GM18507 (cell line): ENCODE data around the gene RPL10.
A peak's percentile ranks its signal among the peaks of the same experiment; 100 is the strongest.

Source experiments
- DNase-seq: peaks from one replicate; pipeline ENCODE4 v3.0.0; 2011; ENCODE audit warnings: low read depth; ENCODE audit not compliant: insufficient read length; ENCODE audit errors: extremely low spot score
- FAIRE-seq: peaks from 2 replicates; lab custom pipeline; 2011; peaks lifted over from hg19 to GRCh38; lab: Jason Lieb, UNC

Gene RPL10

DNA sequence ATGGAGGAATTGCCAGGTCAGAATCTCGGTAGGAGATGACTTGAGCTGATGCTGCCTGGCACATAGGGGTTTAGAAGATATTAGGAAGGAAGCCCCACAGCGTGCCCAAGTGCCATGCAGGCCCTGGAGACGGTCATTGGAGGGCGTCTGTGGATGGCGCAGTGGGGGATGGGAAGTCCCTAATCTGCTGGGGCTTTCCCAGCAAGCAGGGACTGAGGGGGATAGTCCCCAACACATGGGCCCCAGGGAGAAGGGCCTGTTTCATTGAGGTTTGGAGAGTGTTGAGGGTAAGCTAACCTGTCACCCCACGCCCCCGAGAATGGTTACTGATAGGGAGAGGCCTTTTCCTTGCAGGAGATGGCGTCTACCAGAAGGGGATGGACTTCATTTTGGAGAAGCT, 21.0 kb downstream of the RPL10 start:
- no peak for DNase-seq
- no peak for FAIRE-seq

DNA sequence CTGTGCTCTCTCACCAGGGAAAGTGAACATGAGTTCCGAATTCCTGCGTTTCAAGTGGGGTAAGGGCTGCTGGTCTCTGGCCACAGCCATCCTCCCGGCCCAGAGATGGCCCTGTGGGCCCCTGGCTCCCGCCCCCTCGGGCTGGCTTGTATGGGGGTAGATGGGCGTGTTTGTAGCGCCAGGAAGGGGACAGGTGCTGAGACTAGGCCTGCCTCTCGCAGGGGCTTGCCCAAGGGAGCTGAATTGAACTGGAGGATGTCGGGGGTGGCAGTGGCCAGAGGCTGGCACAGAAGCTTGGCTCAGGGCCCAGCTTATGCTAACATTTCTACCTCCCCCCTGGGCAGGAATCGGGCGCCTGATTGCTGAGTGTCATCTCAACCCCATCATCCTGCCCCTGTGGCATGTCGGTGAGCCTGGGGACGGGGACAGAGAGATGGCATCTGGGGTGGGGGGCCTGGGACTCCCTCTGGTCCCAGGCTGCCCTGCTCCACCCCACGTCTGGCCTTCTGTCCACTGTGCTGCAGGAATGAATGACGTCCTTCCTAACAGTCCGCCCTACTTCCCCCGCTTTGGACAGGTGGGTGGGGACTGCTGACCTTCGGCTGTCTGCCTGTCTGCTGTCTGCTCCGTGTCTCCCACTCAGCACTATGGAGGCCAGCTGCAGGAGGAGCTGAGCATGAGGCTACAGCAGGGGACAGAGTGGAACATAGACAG, 21.7 kb downstream of the RPL10 start:
- DNase-seq, result no peak
- FAIRE-seq, result no peak

DNA sequence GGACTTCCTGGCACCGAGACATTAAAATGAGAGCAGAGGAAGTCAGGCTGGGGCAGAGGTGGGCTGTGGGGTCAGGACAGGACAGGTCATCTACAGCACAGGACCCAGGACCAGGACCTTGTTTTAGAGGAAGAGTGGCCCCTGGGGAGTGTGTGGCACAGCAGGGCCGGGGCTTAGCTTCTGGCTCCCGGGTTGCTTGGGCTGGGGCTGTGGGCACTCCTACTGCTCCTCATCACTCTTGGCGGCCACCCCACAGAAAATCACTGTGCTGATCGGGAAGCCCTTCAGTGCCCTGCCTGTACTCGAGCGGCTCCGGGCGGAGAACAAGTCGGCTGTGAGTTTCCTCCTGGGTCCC, 22.2 kb downstream of the RPL10 start:
- DNase-seq (no peak), FAIRE-seq (no peak)

DNA sequence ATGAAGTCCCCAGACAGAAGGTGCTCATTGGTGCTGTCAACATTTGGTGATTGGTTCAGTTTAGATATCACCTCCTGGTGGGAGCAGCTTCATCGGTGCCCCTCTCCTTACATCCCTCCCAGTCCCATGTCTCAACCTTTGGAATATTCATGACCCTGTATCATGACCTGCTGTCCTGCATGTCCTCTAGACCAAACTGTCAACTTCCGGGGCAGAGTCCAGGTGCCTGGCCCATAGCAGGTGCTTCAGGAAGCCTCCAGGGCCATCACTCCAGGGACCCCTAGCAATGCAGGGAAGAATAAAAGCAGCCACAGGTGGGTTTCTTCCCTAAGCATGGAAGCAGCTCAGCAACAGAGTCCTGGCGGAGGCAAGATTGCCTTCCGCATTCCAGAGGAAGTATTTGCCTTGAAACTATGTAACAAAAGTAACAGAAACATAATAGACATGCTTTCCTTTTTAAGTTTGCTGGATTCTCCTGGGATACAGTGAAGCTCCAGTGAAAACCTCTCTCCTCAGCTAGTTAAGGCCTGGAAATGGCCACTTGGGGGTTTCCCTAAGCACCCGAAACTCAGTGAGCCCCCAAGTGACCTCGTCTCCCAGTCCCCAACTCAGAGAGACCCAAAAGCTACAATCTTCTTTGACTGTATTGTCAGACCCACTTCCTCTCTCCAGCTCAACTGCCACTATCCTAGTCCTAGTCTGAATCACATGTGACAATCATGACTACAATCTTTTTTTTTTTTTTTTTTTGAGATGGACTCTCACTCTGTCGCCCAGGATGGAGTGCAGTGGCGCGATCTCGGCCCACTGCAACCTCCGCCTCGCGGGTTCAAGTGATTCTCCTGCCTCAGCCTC, 29.0 kb downstream of the RPL10 start:
- no peak for FAIRE-seq
- DNase-seq, result no peak

DNA sequence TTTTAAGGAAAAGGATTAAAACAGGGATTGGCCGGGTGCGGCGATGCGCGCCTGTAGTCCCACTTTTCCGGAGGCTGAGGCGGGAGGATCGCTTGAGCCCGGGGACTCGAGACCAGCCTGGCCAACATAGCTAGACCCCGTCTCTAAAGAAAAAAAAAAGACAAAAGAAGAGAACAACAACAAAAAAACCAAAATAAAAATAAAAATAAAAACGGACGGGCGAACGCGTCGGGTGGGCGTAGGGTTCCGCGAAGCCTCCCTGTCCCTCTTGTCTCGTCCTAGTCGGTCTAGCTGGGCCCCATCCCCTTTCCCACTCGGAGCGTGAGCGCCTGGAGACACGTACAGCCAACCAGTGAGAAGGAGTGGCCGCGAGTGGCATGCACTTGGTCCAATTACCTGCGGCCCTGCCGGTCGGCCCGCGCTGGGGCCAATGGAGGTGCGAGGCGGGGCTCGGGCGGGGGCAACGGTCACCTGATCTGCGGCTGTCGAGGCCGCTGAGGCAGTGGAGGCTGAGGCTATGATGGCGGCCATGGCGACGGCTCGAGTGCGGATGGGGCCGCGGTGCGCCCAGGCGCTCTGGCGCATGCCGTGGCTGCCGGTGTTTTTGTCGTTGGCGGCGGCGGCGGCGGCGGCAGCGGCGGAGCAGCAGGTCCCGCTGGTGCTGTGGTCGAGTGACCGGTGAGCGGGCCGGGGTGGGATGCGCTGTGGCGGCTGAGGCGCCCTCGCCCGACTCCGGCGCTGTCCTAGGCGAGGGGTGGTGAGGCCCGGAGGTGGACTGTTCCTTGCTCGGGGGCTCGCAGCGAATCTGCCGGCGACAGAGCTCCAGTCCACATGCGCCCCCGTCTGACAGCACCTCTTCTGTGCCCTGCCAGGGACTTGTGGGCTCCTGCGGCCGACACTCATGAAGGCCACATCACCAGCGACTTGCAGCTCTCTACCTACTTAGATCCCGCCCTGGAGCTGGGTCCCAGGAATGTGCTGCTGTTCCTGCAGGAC, 30.3 kb downstream of the RPL10 start, which contains the start of gene ATP6AP1:
Gene ATP6AP1, plus strand, starts transcription at position 502 of the 996 bp plus-strand sequence. Its CDS starts 16 bp downstream, at position 518.
- DNase-seq (peak; percentile 76), FAIRE-seq (peak; percentile 98)

DNA sequence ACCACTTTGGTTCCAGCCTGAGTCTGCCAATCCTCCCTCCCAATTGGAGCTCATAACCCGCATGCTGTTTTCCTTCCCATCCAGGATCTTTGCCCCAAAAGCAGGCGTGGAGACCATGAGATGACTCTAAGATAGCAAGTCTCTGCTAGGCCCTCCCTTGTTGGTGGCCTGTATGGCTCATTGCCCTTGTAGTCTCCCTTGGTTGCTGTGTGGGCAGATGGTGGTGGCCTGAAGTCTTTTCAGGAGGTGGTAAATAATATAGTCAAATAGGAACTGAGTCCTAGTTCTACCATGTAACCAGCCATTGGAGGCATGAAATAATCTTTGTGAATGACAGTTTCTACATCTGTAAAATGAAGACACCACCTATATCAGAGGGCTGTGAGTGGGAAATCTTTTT, 31.5 kb downstream of the RPL10 start:
- peak; percentile 42 for FAIRE-seq
- no peak for DNase-seq

DNA sequence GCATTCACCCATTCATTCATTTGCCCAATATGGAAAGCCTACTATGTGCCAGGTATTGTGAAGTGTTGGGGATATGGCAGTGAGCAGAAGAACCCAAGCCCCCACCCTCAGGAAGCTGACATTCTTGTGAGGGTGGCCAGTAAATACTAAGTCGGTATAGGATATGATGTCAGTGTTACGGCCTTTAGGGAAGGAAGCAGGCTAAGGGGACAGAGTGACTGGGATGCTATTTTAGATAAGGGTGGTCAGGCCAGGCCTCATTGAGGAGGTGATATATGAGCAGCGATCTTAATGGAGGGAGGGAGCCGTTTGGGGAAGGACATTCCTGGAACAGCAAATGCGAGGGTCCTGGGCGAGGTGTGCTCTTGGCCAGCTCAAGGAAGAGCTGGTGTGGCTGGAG, 32.3 kb downstream of the RPL10 start:
- no peak for DNase-seq
- no peak for FAIRE-seq

DNA sequence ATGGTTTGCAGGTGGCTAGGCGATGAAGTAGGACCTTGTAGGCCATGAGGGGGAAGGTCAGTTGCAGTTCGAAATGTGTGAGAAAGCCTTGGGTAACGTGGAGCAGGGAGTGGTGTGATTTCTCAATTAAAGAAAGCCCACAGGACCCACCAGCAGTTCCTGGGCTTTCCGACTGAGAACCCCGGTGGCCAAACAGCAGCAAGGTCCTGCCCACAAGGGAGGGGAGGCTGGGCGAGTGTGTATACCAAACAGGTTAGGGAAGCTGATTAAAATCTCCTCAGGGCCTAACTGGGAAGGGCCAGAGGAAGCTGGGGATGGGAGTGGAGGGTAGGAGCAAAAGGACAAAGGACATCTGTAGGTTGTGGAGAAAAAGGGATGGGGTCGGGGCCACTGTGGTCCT, 32.7 kb downstream of the RPL10 start:
- DNase-seq, result no peak
- FAIRE-seq, result no peak

DNA sequence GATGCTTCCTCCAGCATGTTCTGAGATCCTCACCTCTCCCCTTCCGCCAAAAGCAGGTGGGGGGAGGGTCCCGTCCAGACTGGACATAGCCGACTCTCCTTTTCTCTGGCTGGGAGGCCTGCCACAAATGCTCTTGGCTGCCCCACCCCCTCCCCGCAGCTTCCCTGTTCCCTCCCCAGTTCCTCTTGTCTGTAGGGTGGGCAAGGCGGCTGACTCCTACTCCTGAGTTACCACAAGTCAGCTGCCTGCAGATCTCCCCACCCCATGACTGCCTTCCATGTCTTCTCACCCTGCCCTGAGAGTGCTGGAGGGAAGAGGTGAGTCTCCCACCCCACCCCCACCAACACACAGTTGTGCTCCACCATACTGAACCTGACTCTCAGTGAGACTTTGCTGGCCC, 33.2 kb downstream of the RPL10 start:
- no peak for FAIRE-seq
- no peak for DNase-seq

DNA sequence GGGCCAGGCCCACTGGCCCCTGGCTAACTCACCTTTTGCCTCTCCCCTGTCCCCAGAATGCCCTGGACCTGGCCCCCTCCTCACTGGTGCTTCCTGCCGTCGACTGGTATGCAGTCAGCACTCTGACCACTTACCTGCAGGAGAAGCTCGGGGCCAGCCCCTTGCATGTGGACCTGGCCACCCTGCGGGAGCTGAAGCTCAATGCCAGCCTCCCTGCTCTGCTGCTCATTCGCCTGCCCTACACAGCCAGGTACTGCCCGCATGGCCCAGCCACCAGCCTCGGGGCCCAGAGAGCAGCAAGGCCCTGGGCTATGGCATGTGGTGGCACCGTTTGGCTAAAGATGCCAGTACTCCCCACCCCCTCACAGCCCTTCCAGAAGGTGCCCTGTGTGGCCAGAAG, 34.0 kb downstream of the RPL10 start:
- no peak for FAIRE-seq
- DNase-seq, result no peak

DNA sequence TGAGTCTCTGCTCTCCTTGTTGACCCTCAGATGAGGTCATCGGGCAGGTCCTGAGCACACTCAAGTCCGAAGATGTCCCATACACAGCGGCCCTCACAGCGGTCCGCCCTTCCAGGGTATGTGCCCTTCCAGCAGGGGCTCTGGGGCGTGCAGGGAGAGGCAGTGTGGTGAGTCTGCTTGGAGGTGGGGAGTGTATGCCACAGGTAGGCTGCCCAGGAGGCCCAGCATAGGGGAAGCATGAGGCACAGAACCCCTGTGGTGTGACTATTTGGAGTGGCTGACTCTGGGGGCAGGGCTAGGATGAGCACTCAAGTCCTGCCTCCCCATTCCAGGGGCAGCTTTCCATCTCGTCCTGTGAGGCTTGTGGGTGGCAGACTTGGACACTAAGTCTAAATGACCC, 35.4 kb downstream of the RPL10 start:
- no peak for FAIRE-seq
- DNase-seq, result no peak

DNA sequence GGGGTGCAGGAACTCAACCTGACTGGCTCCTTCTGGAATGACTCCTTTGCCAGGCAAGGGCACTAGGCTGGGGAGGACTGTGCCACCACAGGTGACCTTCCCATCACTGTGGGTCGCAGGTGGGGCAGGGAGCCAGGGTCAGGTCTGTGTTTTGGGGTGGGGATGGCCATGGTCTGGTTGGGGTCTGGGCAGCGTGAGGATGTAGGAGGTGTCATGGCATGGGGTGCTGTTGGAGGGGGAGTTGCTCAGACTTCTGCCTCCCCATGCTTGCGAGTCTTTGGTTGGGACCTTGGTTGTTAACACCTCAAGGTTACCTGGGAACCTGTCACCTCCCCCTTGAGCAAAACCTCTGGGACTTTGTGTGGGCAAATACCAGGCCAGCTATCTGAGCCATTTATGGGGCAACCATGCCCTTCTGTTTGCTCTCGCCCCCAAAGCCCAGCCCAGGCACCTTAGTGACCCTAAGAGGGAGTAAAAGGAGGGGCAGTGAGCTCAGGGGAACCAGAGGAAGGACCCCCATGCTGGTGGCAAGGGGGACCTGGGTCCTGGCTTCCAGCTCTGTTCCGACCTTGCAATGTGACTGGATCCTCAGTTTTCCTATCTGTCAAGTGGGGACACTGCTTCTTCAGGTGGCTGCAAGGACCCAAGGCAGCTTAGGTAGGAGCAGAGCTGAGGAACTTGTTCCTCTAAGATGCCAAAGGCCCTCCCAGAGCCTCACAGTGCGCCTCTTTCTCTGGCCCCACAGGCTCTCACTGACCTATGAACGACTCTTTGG, 36.4 kb downstream of the RPL10 start:
- no peak for DNase-seq
- no peak for FAIRE-seq

DNA sequence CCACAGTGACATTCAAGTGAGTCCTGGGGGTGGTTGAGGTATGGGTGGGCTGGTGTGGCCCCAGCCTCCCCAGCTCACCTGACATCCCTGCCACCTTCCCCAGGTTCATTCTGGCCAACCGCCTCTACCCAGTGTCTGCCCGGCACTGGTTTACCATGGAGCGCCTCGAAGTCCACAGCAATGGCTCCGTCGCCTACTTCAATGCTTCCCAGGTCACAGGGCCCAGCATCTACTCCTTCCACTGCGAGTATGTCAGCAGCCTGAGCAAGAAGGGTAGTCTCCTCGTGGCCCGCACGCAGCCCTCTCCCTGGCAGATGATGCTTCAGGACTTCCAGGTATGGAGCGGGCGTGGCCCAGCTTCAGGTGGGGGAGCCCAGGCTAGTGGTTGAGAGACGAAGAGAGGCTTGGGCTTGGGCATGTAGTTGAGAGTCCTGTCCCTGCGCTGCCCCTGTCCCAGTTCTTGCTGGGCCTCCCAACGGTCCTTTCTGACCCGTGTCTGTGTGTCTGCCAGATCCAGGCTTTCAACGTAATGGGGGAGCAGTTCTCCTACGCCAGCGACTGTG, 37.1 kb downstream of the RPL10 start:
- FAIRE-seq, result no peak
- DNase-seq, result no peak

DNA sequence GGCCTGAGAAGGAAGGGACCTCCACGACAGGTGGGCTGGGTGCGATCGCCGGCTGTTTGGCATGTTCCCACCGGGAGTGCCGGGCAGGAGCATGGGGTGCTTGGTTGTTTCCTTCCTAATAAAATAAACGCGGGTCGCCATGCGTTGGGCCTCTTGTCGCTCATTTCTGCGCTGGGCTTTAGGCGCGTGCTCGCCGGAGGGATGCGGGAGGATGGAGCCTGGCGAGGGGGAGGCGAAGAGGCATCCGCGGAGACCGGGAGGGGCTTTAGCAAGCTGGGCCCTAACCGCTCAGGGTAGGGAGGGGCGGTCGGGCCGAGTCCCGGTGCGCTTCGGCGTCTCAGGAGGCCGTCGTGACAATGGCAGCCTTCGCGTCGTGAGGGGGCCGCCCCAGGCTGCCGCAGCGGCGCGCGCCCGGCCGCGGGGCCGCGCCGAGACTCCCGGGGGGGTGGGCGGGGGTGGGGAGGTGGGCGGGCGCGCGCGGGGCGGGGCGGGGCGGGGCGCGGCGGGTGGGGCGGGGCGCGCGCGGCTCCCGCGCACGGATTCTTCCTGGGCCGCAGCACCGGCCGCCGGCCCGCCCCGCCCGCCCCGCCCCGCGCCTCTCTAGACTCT, 38.3 kb downstream of the RPL10 start:
- FAIRE-seq (no peak), DNase-seq (no peak)

DNA sequence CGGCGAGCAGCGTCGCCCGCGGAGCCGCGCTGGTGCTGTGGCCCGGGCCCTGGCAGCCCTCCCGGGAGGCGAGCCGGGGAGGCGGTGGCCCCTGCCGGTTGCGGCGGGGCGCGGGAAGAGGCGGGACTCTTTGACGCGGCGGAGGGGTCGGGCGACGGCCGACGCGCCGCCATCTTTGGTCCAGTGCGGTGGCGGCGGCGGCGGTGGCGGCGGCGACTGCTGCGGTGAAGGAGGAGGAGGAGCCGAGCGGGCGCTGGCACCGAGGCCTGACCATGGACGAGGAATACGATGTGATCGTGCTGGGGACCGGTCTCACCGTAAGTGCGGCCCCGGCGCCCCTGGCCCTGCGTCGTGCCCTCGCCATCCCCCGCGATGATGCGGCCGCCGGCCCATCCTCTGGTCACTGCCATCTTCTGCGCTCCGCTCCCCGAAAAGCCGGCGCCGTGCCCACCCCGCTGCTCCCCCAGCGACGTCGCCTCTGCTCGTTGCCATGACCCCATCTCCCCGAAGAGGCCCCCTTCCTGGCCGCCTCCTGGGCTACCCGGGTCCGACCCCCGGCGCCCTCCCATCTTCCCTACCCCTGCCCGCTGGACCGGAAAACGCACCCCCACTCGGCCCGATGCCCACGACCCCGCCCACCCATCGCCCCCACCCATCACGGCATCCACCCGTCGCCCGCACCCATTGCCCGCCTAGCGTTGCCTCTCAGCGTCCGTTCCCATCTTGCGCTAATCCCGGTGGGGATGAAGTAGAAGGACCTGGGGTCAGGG, 39.0 kb downstream of the RPL10 start, which contains the start of gene GDI1:
Gene GDI1, plus strand, starts transcription at position 172 of the 770 bp plus-strand sequence. Its CDS starts 101 bp downstream, at position 273.
- no peak for DNase-seq
- FAIRE-seq, result peak; percentile 68

DNA sequence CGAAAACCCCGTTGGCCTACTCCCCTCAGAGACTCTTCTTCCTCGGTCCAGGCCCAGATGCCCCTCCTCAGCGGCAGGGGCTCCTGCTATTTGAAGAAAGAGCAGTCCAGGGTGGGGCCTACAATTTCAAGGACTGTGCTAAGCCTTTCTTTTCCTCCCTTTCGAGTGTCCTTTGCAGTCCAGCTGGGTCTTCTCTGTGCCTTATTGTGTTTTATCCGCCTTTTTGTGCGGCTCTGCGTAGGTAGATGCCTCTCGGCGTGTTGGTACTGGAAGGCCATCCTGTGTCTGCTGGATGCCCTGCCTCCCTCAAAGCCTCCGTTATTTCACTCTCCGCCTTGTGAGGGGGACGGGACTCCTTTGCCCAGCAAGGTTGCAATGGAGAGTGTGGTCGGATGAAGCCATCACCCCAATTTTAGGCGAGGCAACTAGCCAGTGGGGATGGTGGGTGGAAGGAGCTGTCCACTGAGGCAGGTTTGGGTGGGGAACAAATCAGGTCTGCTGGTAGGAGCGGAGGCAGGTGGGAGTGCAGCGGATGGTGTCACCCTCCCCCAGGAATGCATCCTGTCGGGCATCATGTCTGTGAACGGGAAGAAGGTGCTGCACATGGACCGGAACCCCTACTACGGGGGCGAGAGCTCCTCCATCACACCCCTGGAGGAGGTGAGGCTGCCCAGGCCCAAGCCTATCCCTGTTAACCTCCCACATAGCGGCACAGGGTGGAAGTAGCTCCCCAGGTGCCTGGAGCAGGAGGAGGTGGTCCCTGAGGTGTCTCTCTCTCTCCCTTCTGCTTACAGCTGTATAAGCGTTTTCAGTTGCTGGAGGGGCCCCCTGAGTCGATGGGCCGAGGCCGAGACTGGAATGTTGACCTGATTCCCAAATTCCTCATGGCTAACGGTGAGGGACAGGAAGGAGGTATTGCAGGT, 40.1 kb downstream of the RPL10 start:
- no peak for DNase-seq
- FAIRE-seq, result no peak

DNA sequence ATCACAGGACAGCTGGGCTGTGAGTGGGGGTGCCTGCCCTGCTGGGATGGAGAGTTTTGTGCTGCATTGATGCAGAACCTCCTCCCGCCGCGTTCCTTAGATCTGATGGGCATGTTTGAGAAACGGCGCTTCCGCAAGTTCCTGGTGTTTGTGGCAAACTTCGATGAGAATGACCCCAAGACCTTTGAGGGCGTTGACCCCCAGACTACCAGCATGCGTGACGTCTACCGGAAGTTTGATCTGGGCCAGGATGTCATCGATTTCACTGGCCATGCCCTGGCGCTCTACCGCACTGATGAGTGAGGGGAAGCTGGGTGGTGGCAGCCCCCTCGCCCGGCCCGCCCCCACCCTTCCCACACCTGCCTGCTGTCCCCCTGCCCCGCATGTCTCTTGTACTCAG, 41.7 kb downstream of the RPL10 start:
- no peak for DNase-seq
- no peak for FAIRE-seq
